HG02981 (cell line): ENCODE measurements around the gene APAF1.

Source experiments
- ATAC-seq: cut with Tn5 transposase; IDR thresholded peaks from one replicate; pipeline ENCODE4 v1.9.1; 2021; ENCODE audit warnings: mild to moderate bottlenecking, moderate library complexity; ENCODE audit not compliant: unreplicated experiment

Gene APAF1

DNA sequence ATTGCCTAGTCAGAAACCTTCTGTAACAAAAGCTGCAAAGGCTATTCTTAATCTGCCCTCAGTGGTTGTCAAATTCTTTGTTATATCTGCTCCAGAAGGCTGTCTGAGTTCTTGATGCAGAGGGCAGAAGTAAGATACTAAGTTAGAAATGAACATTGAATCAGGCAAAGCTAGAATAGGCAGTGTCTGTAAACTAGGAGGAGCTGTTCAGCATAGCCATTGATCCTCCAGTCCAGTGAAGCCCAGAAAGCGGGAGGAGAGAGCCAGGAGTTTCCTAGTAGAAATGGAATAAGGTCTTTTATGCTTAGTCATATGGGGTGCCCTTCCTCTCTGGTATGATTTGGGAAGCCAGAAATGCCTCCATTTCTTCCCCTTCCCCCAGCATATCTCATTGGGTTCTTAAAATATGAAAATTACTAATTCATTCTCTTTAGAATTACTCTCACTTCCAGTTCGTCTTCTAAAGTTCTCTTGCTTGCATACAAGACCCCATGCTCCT lies 76.2 kb downstream of the APAF1 start:
- no peak for ATAC-seq

GRCh38 chr12:98724384-98725155 lies 79.5 kb downstream of the APAF1 start:
- ATAC-seq: no peak

DNA sequence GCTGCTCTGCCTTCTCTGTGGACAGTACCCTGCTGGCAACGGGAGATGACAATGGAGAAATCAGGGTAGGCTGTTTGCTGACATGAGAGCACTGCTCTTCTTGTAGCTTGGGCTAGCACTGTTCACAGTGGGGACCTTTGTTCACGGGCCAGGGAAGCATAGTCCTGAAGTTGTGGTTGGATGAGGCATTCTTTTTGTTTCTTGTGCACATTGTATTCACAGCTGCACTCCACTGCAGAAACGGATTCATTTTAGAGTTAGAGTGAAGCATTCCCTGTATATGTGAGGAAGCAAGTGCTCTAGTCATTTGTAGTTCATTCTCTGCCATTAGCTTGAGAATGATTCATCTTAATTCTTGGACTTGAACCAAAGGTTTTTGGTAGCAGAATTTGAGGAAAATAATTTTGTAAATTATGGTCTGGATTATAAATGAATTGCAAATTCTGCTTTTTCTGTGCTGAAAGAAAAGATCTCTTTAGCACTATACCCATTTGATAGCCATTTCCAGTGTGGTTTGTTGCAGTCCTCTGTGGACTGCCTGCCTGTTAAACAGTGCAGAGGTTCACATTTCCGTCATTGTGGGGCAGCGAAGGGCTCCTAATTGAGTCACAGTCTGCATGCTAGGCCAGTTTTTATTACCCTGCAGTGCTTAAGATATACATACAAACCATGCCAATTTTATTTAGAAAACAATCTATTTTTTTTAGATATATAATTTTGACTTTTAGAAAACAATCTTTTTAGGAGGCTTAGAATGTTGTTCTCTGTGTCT lies 80.6 kb downstream of the APAF1 start:
- peak; percentile 84 for ATAC-seq

DNA sequence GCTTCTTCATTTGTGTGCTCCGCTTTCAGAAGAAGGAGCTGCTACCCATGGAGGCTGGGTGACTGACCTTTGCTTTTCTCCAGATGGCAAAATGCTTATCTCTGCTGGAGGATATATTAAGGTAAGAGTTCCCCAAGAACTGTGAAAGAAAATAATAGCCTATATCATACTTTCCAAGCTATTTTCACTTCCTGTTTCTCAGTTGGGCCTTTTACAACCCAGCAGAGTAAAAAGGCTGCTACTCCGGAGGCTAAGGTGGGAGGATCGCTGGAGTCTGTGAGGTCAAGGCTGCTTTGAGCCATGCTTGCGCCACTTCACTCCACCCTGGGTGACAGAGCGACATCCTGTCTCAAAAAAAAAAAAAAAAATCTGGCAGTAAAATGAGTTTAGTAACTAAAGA lies 82.1 kb downstream of the APAF1 start:
- ATAC-seq: no peak

GRCh38 chr12:98730412-98730811 lies 85.3 kb downstream of the APAF1 start:
- ATAC-seq: no peak

GRCh38 chr12:98733667-98734350 lies 88.7 kb downstream of the APAF1 start:
- ATAC-seq: no peak

GRCh38 chr12:98735821-98736220 lies 90.7 kb downstream of the APAF1 start:
- no peak for ATAC-seq

- no peak for ATAC-seq
Observed at GRCh38 chr12:98736352-98737321, 91.5 kb downstream of the APAF1 start.

DNA sequence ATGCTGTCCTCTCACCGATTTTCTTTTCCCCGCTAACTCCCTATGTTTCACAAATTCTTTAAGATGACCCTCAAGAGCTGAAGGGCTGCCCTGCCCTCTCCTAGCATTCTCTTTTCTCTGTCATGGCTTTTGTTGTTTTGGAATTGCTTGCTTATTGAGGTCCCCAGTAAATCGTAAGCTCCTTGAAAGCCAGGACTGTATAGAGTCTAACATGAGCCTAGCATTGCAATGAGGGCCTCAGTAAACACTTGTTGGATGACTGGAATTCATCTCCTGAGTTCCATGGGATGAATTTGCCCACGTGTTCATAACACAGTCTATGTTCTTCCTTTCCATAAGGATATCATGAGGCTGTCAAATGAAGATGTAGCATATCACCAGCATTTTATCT lies 92.2 kb downstream of the APAF1 start:
- no peak for ATAC-seq

GRCh38 chr12:98738002-98738401 lies 92.9 kb downstream of the APAF1 start:
- ATAC-seq: no peak

DNA sequence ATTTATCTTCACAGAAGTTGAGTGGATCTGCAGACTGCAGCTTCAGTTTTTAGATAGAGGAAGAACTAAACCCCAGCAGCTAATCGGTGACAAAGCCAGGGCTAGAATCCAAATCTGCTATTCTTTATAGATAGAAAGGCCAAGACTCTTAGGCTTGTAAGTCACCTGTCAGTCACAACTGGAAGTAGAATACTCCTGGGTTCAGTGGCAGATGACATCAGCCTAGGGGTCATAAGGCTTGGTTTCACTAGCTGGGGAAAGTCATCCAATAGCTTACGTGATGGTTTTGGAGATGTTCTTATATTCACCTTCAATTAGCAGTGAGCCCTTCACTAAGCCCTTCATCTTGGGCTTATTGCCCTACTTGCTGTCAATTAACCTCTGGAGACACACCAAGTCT lies 93.4 kb downstream of the APAF1 start:
- no peak for ATAC-seq

DNA sequence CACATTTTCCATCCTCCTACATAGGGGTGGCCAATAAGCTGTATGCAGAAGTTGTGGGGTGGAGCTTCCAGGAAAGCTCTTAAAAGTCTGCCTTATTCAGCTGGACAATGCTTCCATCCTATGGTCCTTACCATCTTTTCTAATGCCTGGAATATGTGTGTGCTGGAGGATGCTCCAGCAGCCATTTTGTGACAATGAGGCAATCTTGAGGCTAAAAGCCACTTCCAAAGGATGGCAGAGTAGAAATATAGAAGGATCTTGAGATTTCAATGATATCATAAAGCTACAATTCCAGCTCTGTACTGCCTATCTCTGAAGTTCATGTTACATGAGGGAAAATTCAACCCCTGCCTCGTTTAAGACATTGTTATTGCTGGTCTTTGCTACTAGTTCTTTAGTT lies 95.7 kb downstream of the APAF1 start:
- no peak for ATAC-seq

GRCh38 chr12:98741196-98741555 lies 96.1 kb downstream of the APAF1 start:
- no peak for ATAC-seq

DNA sequence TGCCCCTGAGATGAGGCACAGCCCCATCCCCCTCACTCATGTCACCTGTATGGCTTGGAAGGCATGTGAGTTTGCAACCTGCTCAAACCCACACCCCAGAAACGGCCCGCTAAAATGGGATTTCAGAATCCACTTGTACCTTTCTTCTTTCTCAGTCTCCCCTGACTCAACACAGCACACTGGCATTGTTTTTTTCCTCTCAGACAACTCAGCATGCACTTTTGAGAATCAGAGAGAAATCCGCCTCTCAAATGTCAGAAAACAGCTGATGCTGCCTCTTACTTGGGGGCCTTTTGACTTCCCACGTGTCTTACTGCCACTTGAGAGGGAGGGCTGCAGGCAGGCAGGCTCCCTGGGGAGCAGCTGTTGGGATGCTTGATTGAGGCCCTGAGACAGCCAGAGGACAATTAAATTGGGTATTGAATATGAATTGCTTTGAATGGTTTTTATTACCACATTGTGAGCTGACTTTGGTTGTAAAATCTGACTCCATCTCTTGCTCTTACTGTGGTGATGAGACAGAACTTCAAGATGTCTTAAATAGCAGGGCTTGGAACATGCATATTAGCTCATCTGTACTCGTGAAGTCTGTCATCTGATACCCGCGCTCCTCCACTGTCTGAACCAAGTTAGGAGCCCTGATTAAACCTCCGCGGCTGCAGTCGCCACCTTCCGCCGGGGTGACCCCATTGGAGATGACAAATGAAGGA lies 96.6 kb downstream of the APAF1 start:
- no peak for ATAC-seq

GRCh38 chr12:98743362-98743953 lies 98.4 kb downstream of the APAF1 start:
- ATAC-seq: no peak

- ATAC-seq: no peak
Observed at GRCh38 chr12:98744680-98745079, 99.6 kb downstream of the APAF1 start.

DNA sequence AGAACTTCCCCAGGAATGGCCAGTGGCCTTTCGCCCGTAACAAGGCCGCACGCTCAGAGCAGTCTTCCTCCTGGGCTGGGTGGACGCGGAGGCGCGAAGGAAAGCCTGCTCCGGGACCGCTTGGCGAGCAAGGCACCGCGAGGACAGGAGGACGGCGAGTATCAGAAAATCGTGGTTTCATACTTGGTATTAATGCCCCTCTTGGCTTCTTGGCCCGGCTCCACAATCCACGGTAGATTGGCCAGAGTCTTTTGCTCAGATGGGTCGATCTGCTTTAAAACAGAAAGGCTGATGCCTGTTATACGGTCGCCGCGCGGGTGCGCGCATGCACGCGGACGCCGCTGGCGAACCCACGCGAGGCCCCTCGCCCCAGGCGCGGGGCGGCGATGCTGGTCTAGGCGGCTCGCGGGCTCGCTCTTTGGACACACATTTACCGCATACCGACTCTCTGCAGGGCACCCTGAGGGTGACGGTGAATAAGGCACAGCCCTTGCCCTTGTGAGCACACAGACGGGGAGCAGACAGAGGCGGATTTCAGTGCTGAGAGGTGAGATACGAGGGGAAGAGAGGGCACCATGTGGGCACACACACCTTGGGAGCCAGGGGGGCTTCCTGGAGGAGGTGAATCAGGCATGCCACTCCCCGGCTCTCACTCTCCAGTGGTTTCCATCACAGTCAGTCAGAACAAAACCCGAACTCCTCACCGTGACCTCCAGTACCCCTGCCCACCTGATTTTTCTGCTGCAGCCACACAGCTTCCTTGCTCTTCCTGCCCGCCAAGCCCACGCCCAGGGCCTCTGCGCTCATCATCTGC lies 100.7 kb downstream of the APAF1 start:
- no peak for ATAC-seq

DNA sequence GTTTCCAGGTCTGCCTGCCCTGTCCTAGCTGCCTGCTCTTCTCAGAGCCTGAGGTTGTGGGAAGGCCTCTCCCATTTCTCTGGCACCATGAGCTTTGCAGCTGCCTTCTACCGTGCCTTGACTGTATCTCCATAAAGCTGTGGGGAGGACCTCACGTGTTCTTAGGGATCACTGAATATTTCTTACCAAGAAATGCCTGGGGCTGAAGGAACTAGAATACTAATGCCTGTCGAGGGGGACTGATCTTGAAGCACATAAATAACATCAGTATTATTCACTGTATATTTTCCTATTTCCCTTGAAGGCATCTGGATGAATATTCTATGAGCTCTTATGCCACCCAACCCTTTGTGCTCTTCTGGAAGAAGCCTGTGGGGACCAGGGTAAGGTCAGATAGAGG lies 103.4 kb downstream of the APAF1 start:
- no peak for ATAC-seq

- ATAC-seq: no peak
Observed at GRCh38 chr12:98750511-98750910, 105.4 kb downstream of the APAF1 start.
